Testis (tissue), 3 donors: ENCODE results near the gene TNS1. TPM values are rescaled to one million over a fixed set of nuclear protein-coding genes. Genes with fewer than 3 reads are reported as not detected.

Experiments
- DNase-seq: peaks from one replicate; pipeline ENCODE4 v3.0.0-alpha.2; 2019
- H3K27ac ChIP-seq, 2 donors: fragments of 200-600 bp; sonication (generic); one replicate each; pipeline ENCODE4 v1.5.1; 2019
- H3K27me3 ChIP-seq: fragments of 200-600 bp; sonication (generic); one replicate; pipeline ENCODE4 v1.5.1; 2019
- H3K36me3 ChIP-seq: fragments of 200-600 bp; sonication (generic); one replicate; pipeline ENCODE4 v1.5.1; 2017; ENCODE audit warnings: low read depth; ENCODE audit errors: missing control alignments
- H3K4me1 ChIP-seq: fragments of 200-600 bp; sonication (generic); one replicate; pipeline ENCODE4 v1.5.1; 2019
- H3K4me3 ChIP-seq, 2 donors: fragments of 200-600 bp; sonication (generic); one replicate each; pipeline ENCODE4 v1.5.1; 2017 to 2019
- H3K9me3 ChIP-seq: fragments of 200-600 bp; sonication (generic); one replicate; pipeline ENCODE4 v1.5.1; 2017
- POLR2A ChIP-seq: fragments of 450-650 bp; IDR thresholded peaks from one replicate; pipeline ENCODE4 v1.6.1; 2017; ENCODE audit warnings: antibody characterized with exemption, mild to moderate bottlenecking, moderate library complexity
- WGBS, 2 donors: methylation state at CpG; one replicate each; pipeline ENCODE4 v1.1.5; 2018; 5-methylcytosine and 5-hydroxymethylcytosine counted together
- intact Hi-C: fragments of 100-400 bp; cut with DNase I; formaldehyde crosslinking; loops from one replicate; pipeline ENCODE4 v1.15.1; 2023; ENCODE audit warnings: low total_unique reads
- polyA plus RNA-seq: library from polyadenylated mRNA; stranded (reverse); fragments of 350-450 nt; fragmentation: Illumina TruSeq; extraction: RNeasy Lipid Tissue Mini Kit (QIAGEN cat#74804); gene quantifications from one replicate; pipeline ENCODE4 v1.2.3, GENCODE V29; 2014; ENCODE audit warnings: low read depth, low replicate concordance; ENCODE audit not compliant: insufficient read depth
- total RNA-seq, 2 donors: library from RNA; depleted of rRNA; stranded (reverse); fragments of >200 nt; gene quantifications; one replicate each; pipeline ENCODE4 v1.2.3, GENCODE V29; 2016
- TF ChIP-seq, protein P1 (sequence below), 3 experiments: fragments of 450-650 bp in 2 of 3; fragments of 200-600 bp in 1 of 3; sonication (generic) in 1 of 3; IDR thresholded peaks; one replicate each; pipeline ENCODE4 v1.5.1; 2016 to 2019; ENCODE audit warnings: antibody characterized with exemption in 3 of 3, mild to moderate bottlenecking in 2 of 3, moderate library complexity in 1 of 3

TNS1 gene
- total and polyA plus RNA-seq, 3 donors from 2014 or later, result 75.9 to 256 (median 227) TPM

DNA sequence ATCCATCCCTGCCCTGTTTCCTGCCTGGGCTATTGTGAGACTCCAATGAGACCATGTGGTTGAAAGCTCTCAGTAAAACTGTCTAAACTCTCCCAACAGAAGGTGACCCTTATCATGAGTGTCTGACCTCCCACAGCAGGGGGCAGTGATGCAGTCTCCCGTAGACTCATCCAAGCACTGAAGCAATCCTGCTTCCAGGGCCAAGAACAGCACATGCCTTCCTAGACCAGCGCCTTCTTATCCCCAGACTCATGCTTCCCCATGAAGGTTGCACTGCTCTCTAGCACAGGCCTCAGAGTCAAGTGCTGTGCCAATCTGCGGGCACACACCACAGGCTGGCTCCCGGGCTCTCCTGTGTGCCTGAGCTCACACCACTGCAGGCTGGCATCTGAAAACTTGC, 112.3 kb downstream of the TNS1 start:
- intact Hi-C loops, result no loop called here
- WGBS, 2 donors, result 20 to 47% methylated on average over 1 to 4 of the region's 4 CpGs
- Histone ChIP-seq H3K9me3 (no peaks in the 10 kb centered on the region), H3K27me3 (no peaks in the 10 kb centered on the region), H3K36me3 (no peaks in the 10 kb centered on the region), H3K27ac (no peak overlapping the region), H3K4me3 (no peak overlapping the region), H3K4me1 (peaks cover 9% of the 10 kb centered on the region)
- TF ChIP-seq, protein P1, sequence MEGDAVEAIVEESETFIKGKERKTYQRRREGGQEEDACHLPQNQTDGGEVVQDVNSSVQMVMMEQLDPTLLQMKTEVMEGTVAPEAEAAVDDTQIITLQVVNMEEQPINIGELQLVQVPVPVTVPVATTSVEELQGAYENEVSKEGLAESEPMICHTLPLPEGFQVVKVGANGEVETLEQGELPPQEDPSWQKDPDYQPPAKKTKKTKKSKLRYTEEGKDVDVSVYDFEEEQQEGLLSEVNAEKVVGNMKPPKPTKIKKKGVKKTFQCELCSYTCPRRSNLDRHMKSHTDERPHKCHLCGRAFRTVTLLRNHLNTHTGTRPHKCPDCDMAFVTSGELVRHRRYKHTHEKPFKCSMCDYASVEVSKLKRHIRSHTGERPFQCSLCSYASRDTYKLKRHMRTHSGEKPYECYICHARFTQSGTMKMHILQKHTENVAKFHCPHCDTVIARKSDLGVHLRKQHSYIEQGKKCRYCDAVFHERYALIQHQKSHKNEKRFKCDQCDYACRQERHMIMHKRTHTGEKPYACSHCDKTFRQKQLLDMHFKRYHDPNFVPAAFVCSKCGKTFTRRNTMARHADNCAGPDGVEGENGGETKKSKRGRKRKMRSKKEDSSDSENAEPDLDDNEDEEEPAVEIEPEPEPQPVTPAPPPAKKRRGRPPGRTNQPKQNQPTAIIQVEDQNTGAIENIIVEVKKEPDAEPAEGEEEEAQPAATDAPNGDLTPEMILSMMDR (IDR thresholded peaks at IDR 0.05), result peak in 1 of 3 experiments; percentile 17
- TF ChIP-seq POLR2A, result no peak
- peak; percentile 75 for DNase-seq

DNA sequence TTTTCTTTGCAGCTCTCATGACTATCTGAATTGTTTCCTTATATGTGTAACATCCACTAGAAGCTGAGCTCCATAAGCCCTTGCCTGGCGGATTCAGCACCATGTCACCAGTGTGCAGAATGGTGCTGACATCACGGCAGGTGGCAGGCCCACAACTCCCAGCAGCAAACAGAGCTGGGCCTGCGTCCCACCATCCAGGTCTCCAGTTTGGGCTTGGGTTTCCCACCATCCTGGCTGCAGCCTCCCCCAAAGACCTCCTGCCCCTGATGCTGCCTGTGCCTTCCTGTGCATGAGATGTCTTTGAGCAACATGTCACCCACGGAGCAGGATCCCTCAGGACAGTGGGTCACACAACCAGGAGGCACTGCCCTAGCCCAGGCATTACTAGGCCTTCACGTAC, 113.1 kb downstream of the TNS1 start:
- intact Hi-C loops, result no loop called here
- WGBS, 2 donors, result 64 to 91% methylated on average over 3 to 5 of the region's 5 CpGs
- Histone ChIP-seq H3K36me3 (no peaks in the 10 kb centered on the region), H3K9me3 (no peaks in the 10 kb centered on the region), H3K4me1 (peaks cover 9% of the 10 kb centered on the region), H3K27ac (no peak overlapping the region), H3K4me3 (no peak overlapping the region), H3K27me3 (no peaks in the 10 kb centered on the region)
- TF ChIP-seq, protein P1 (IDR thresholded peaks at IDR 0.05), result no peak
- DNase-seq, result no peak

DNA sequence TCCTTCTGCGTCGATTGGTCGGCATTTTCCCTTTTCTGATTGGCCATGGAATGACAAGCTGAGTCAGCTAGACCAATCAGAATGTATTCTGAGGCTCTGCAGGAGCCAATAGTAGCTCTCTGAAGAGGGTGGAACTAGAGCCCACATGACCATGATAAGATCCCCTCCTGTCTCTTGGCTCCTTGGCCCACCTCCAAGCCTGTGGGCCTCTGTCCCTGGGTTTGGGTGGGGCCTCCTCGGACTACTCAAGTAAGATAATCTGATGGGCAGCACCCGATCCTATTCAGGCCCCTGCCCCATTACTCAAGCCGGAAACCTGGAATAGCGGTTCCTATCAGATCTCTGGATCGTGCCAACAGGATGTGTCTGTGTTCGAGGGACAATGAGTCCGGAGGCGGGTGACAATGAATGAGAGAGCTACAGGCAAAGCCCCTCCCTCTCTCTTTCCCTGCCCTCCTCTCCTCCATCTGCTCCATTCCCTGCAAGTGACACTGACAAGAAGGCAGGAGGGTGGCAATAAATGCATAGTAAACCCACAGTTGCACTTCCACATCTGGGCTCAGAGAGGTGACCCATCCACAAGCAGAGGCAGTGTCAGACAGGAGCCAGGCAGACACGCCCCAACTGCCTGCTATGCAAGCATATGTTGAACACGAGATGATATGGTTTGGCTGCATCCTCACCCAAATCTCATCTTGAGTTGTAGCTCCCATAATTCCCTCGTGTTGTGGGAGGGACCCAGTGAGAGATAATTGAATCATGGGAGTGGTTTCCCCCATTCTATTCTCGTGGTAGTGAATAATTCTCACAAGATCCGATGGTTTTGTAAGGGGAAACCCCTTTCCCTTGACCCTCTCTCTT, 114.7 kb downstream of the TNS1 start:
- WGBS, 2 donors, result 52 to 59% methylated on average over 16 of the region's 16 CpGs

DNA sequence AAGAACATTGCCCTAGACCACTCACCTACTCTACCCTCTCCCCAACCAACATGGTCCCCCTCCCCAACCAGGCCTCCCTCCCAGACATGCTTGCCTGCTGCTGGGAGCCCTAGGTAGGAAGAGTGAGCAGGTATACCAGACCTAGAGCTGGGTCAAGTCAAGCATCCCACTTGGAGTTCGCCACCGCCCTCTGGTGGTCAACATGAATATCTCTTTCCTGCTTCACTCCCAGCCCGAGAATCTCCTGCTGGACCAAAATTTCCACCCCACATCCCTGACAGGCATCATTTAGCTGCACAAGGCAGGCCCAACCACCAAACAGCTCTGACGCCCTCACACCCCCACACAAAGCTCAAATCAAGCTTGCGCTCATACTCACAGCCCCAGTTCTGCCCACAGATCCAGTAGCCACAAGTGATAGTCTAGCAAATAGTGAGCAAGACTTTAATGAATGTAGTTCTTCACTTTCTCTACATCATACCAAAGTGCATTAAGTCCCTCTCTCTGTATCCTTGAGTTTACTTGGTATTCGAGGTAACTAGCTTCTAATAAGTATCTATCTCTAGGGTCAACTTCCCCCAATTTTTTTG, 116.0 kb downstream of the TNS1 start:
- intact Hi-C loops, result no loop called here
- Histone ChIP-seq H3K9me3 (no peaks in the 10 kb centered on the region), H3K36me3 (no peaks in the 10 kb centered on the region), H3K27ac (no peak overlapping the region), H3K27me3 (no peaks in the 10 kb centered on the region), H3K4me3 (no peak overlapping the region), H3K4me1 (peaks cover 12% of the 10 kb centered on the region)
- TF ChIP-seq, protein P1 (IDR thresholded peaks at IDR 0.05), result peak; percentile 70 to 81 (median 81)
- TF ChIP-seq POLR2A, result no peak
- WGBS, 2 donors, result 33 to 37% methylated on average over 6 of the region's 6 CpGs
- DNase-seq, result peak; percentile 74

More for the DNA sequence above, 114.7 kb downstream of the TNS1 start:
- no peak overlapping the region for H3K4me3 ChIP-seq
- H3K9me3 ChIP-seq, result no peaks in the 10 kb centered on the region
- H3K27me3 ChIP-seq, result no peaks in the 10 kb centered on the region
- DNase-seq, result no peak
- H3K36me3 ChIP-seq, result no peaks in the 10 kb centered on the region
- intact Hi-C loops, result no loop called here
- TF ChIP-seq POLR2A, result no peak
- TF ChIP-seq, protein P1 (IDR thresholded peaks at IDR 0.05), result no peak
- H3K27ac ChIP-seq, result peak overlapping the region in 1 of 2 donors; percentile 56
- peaks cover 9% of the 10 kb centered on the region for H3K4me1 ChIP-seq
